ENCODE data around the gene SEC61B.

GRCh38 chr9:99255651-99256050 is 33.6 kb downstream of the SEC61B start:
- TF ChIP-seq SP1 (IDR thresholded peaks at IDR 0.05) (no peak), FOXK2 (IDR thresholded peaks at IDR 0.05) (no peak), SUZ12 (IDR thresholded peaks at IDR 0.05) (no peak), BHLHE40 (IDR thresholded peaks at IDR 0.05; ENCODE audit: borderline replicate concordance) (no peak)
